WTC11 (cell line): Measurements from ENCODE around the gene ADAM22.

ENCODE experiments used
- ATF2 ChIP-seq: sonication (generic); formaldehyde crosslinking; IDR thresholded peaks from 2 replicates; pipeline ENCODE4 v1.8.1; 2022; ENCODE audit warnings: low read depth, missing genetic modification reagents, borderline replicate concordance
- ATF3 ChIP-seq: sonication (generic); formaldehyde crosslinking; conservative IDR thresholded peaks from 2 replicates; pipeline ENCODE4 v1.8.1; 2022; ENCODE audit warnings: mild to moderate bottlenecking, missing genetic modification reagents
- CBFB ChIP-seq: sonication (generic); formaldehyde crosslinking; IDR thresholded peaks from 2 replicates; pipeline ENCODE4 v1.8.1; 2022; ENCODE audit warnings: mild to moderate bottlenecking, low read depth, missing genetic modification reagents
- CREB1 ChIP-seq: sonication (generic); formaldehyde crosslinking; IDR thresholded peaks from 2 replicates; pipeline ENCODE4 v1.8.0; 2023; ENCODE audit warnings: mild to moderate bottlenecking, missing genetic modification reagents
- CTCF ChIP-seq: fragments of 200-600 bp; IDR thresholded peaks from 2 replicates; pipeline ENCODE4 v1.8.0; 2022; ENCODE audit warnings: antibody characterized with exemption
- ERG ChIP-seq: fragments of 250-450 bp; sonication (Bioruptor Pico); IDR thresholded peaks from 2 replicates; pipeline ENCODE4 v1.8.0; 2021; ENCODE audit warnings: mild to moderate bottlenecking
- ETV6 ChIP-seq: sonication (generic); formaldehyde crosslinking; IDR thresholded peaks from 2 replicates; pipeline ENCODE4 v1.8.1; 2022; ENCODE audit warnings: mild to moderate bottlenecking, missing genetic modification reagents
- IRF2 ChIP-seq: sonication (generic); formaldehyde crosslinking; IDR thresholded peaks from 2 replicates; pipeline ENCODE4 v1.8.0; 2022; ENCODE audit warnings: low read depth, missing genetic modification reagents, borderline replicate concordance
- MAX ChIP-seq: sonication (generic); formaldehyde crosslinking; IDR thresholded peaks from 2 replicates; pipeline ENCODE4 v1.8.0; 2022; ENCODE audit warnings: mild to moderate bottlenecking, missing genetic modification reagents
- NFATC4 ChIP-seq: fragments of 250-450 bp; sonication (Bioruptor Pico); IDR thresholded peaks from 2 replicates; pipeline ENCODE4 v1.9.0; 2021; ENCODE audit warnings: mild to moderate bottlenecking
- SP1 ChIP-seq: sonication (generic); formaldehyde crosslinking; conservative IDR thresholded peaks from 2 replicates; pipeline ENCODE4 v1.8.1; 2022; ENCODE audit warnings: missing genetic modification reagents

- no peak for TF ChIP-seq MAX (CRISPR knock-in tag)
- TF ChIP-seq ATF2 (CRISPR knock-in tag), result no peak
- TF ChIP-seq CTCF, result no peak
- no peak for TF ChIP-seq SP1 (CRISPR knock-in tag)
- TF ChIP-seq CREB1 (CRISPR knock-in tag), result no peak
- TF ChIP-seq IRF2, result no peak
- TF ChIP-seq NFATC4, result no peak
- TF ChIP-seq CBFB, result no peak
- TF ChIP-seq ATF3 (CRISPR knock-in tag), result no peak
- TF ChIP-seq ETV6 (CRISPR knock-in tag), result no peak
- no peak for TF ChIP-seq ERG (CRISPR knock-in tag)
These were observed 79.9 kb downstream of the ADAM22 start for GRCh38 chr7:88013981-88014380.
